ENCODE data around the gene SLC10A3. TPM values are rescaled to one million over a fixed set of nuclear protein-coding genes. Genes with fewer than 3 reads are reported as not detected.

Gene SLC10A3
- total RNA-seq, 2 experiments from 2014 or later: 15.7 to 16.4 TPM

GRCh38 chrX:154440623-154441357 is 49.6 kb downstream of the SLC10A3 start:
- Mint-ChIP-seq H3K27me3 (no peaks in the 10 kb centered on the region), H3K4me1 (ENCODE audit: low read depth) (peaks cover 12% of the 10 kb centered on the region), H3K27ac (no peak overlapping the region), H3K9me3 (no peaks in the 10 kb centered on the region), H3K4me3 (peak overlapping the region; percentile 30), H3K36me3 (ENCODE audit: low read depth) (peaks cover 24% of the 10 kb centered on the region)
- no peak overlapping the region for H3K4me3 ChIP-seq (ENCODE audit: low read length)
- H3K36me3 ChIP-seq (ENCODE audit: insufficient read depth, low read length): peaks cover 22% of the 10 kb centered on the region
- DNase-seq: no peak
- H3K27ac ChIP-seq (ENCODE audit: low read depth in 1 of 2, low read length in 2 of 2): no peak overlapping the region
- no peak for ATAC-seq (ENCODE audit: poor library complexity)
- CTCF ChIA-PET: no interaction called here
- H3K9me3 ChIP-seq (ENCODE audit: control insufficient read depth in 1 of 2, insufficient read depth in 1 of 2, low read length in 2 of 2): no peaks in the 10 kb centered on the region
- H3K27me3 ChIP-seq (ENCODE audit: control insufficient read depth in 1 of 2, insufficient read depth in 2 of 2, low read length in 2 of 2): no peaks in the 10 kb centered on the region
- no peak for TF ChIP-seq CTCF (IDR thresholded peaks at IDR 0.05)
- intact Hi-C loops (cut with DNase I, micrococcal nuclease): no loop called here
- H3K4me1 ChIP-seq (ENCODE audit: insufficient read depth, low read length): peaks cover 72% of the 10 kb centered on the region
- POLR2A ChIA-PET: interaction anchor here (1.0 to 1.8 kb wide), 7 partner anchors 12 to 75 kb away, joined by 3 to 10 read pairs (median 3); partner anchors contain the start of genes ATP6AP1, FAM3A, LAGE3 and PLXNA3

- TF ChIP-seq CTCF (IDR thresholded peaks at IDR 0.05): no peak
- no peak for ATAC-seq (ENCODE audit: poor library complexity)
- Mint-ChIP-seq H3K4me3 (peak overlapping the region; percentile 56), H3K36me3 (ENCODE audit: low read depth) (peaks cover 32% of the 10 kb centered on the region), H3K27me3 (no peaks in the 10 kb centered on the region), H3K4me1 (ENCODE audit: low read depth) (peaks cover 12% of the 10 kb centered on the region), H3K9me3 (no peaks in the 10 kb centered on the region), H3K27ac (no peak overlapping the region)
- Histone ChIP-seq H3K27me3 (ENCODE audit: control insufficient read depth in 1 of 2, insufficient read depth in 2 of 2, low read length in 2 of 2) (no peaks in the 10 kb centered on the region), H3K4me1 (ENCODE audit: insufficient read depth, low read length) (peaks cover 63% of the 10 kb centered on the region), H3K27ac (ENCODE audit: low read depth in 1 of 2, low read length in 2 of 2) (no peak overlapping the region), H3K9me3 (ENCODE audit: control insufficient read depth in 1 of 2, insufficient read depth in 1 of 2, low read length in 2 of 2) (no peaks in the 10 kb centered on the region), H3K4me3 (ENCODE audit: low read length) (no peak overlapping the region), H3K36me3 (ENCODE audit: insufficient read depth, low read length) (peaks cover 24% of the 10 kb centered on the region)
- intact Hi-C loops (cut with DNase I, micrococcal nuclease): loop anchor here in 1 of 2 experiments (10.0 kb wide), 1 partner anchor 45 kb away; the partner anchor contains the start of gene UBL4A
- no peak for DNase-seq
- POLR2A ChIA-PET: interaction anchor here (1.2 to 1.7 kb wide), 2 partner anchors 41 to 76 kb away, joined by 3 read pairs; partner anchors contain the start of genes FAM3A and RPL10
- CTCF ChIA-PET: no interaction called here
These were observed 50.6 kb downstream of the SLC10A3 start for GRCh38 chrX:154439841-154440240.

GRCh38 chrX:154437971-154438893 is 52.2 kb downstream of the SLC10A3 start:
- Histone ChIP-seq H3K27me3 (ENCODE audit: control insufficient read depth in 1 of 2, insufficient read depth in 2 of 2, low read length in 2 of 2) (no peaks in the 10 kb centered on the region), H3K36me3 (ENCODE audit: insufficient read depth, low read length) (peaks cover 38% of the 10 kb centered on the region), H3K4me3 (ENCODE audit: low read length) (peak overlapping the region; percentile 59), H3K27ac (ENCODE audit: low read depth in 1 of 2, low read length in 2 of 2) (no peak overlapping the region), H3K4me1 (ENCODE audit: insufficient read depth, low read length) (peaks cover 52% of the 10 kb centered on the region), H3K9me3 (ENCODE audit: control insufficient read depth in 1 of 2, insufficient read depth in 1 of 2, low read length in 2 of 2) (no peaks in the 10 kb centered on the region)
- ATAC-seq (ENCODE audit: poor library complexity) (no peak), DNase-seq (no peak)
- H3K27ac Mint-ChIP-seq: peak overlapping the region; percentile 87
- peaks cover 32% of the 10 kb centered on the region for H3K36me3 Mint-ChIP-seq (ENCODE audit: low read depth)
- peaks cover 12% of the 10 kb centered on the region for H3K4me1 Mint-ChIP-seq (ENCODE audit: low read depth)
- TF ChIP-seq CTCF (IDR thresholded peaks at IDR 0.05): no peak
- H3K4me3 Mint-ChIP-seq: peak overlapping the region; percentile 88
- ChIA-PET POLR2A (no interaction called here), CTCF (no interaction called here)
- no peaks in the 10 kb centered on the region for H3K9me3 Mint-ChIP-seq
- H3K27me3 Mint-ChIP-seq: no peaks in the 10 kb centered on the region
- intact Hi-C loops (cut with DNase I, micrococcal nuclease): loop anchor here (2.0 to 10.0 kb wide), 3 partner anchors 21 to 47 kb away; partner anchors contain the start of genes PLXNA3 (in 1 of the 2) and UBL4A (in 1 of the 2)

Small RNAs within 50 kb of the gene (microRNA-seq; reads per million reads assigned to microRNA genes)
- gene MIR6858 (ENCODE audit: borderline microRNAs expressed, borderline replicate concordance): not detected

Other genes starting within 250 kb of the SLC10A3 start
- not detected for gene OPN1MW3, start 233.0 kb downstream of the SLC10A3 start, total RNA-seq
- not detected for gene TEX28, start 195.5 kb downstream of the SLC10A3 start, total RNA-seq
- 1 to 10 TPM; 1.7 to 2.3 TPM for gene TKTL1, start 194.8 kb downstream of the SLC10A3 start, total RNA-seq
- 1,000 to 10,000 TPM; 1,012 to 1,022 TPM for gene FLNA, start 116.0 kb downstream of the SLC10A3 start, total RNA-seq
- 100 to 1,000 TPM; 164 to 178 TPM for gene EMD, start 111.3 kb downstream of the SLC10A3 start, total RNA-seq
- 1,000 to 10,000 TPM; 5,036 to 5,204 TPM for gene RPL10, start 92.3 kb downstream of the SLC10A3 start, total RNA-seq
- gene DNASE1L1, start 81.4 kb downstream of the SLC10A3 start, total RNA-seq: 10 to 100 TPM; 16.0 to 18.4 TPM
- 10 to 100 TPM; 72.8 to 78.5 TPM for gene TAFAZZIN, start 79.1 kb downstream of the SLC10A3 start, total RNA-seq
- 10 to 100 TPM; 31.4 to 40.8 TPM for gene ATP6AP1, start 62.0 kb downstream of the SLC10A3 start, total RNA-seq
- 100 to 1,000 TPM; 144 to 145 TPM for gene GDI1, start 53.5 kb downstream of the SLC10A3 start, total RNA-seq
- gene FAM50A, start 46.5 kb downstream of the SLC10A3 start, total RNA-seq: 10 to 100 TPM; 42.3 to 49.4 TPM
- gene PLXNA3, start 32.3 kb downstream of the SLC10A3 start, total RNA-seq: 10 to 100 TPM; 35.1 to 38.1 TPM
- 1 to 10 TPM; 5.7 to 6.6 TPM for gene LAGE3, start 11.3 kb downstream of the SLC10A3 start, total RNA-seq
- 1 to 10 TPM; 6.6 to 8.9 TPM for gene UBL4A, start 4.0 kb downstream of the SLC10A3 start, total RNA-seq
- 10 to 100 TPM; 36.1 to 38.2 TPM for gene FAM3A, start 25.6 kb upstream of the SLC10A3 start, total RNA-seq
- gene G6PD, start 56.2 kb upstream of the SLC10A3 start, total RNA-seq: 10 to 100 TPM; 17.4 to 20.3 TPM
- gene IKBKG, start 57.0 kb upstream of the SLC10A3 start, total RNA-seq: 10 to 100 TPM; 26.2 to 27.2 TPM
- not detected for gene CTAG1A, start 94.5 kb upstream of the SLC10A3 start, total RNA-seq
- gene CTAG1B, start 128.7 kb upstream of the SLC10A3 start, total RNA-seq: not detected
- gene CTAG2, start 162.9 kb upstream of the SLC10A3 start, total RNA-seq: not detected